Keratinocyte (primary cell): ENCODE data around the gene CA5A. TPM values are rescaled to one million over a fixed set of nuclear protein-coding genes. Genes with fewer than 3 reads are reported as not detected.
A peak's percentile ranks its signal among the peaks of the same experiment; 100 is the strongest.

ENCODE experiments used
- DNase-seq: peaks from one replicate; pipeline ENCODE4 v3.0.0-alpha.2; 2011; ENCODE audit warnings: low read depth, missing footprints, low spot score
- FAIRE-seq: peaks from 2 replicates; lab custom pipeline; 2011; peaks lifted over from hg19 to GRCh38; lab: Jason Lieb, UNC
- H2AFZ ChIP-seq: 2 replicates; pipeline ENCODE4 v1.6.0; 2012; ENCODE audit warnings: low read length, control low read depth, inconsistent platforms; ENCODE audit not compliant: control insufficient read depth
- H3K27ac ChIP-seq: 2 replicates; pipeline ENCODE4 v1.5.1; 2011; ENCODE audit warnings: low read length; ENCODE audit not compliant: control insufficient read depth, insufficient read depth
- H3K27me3 ChIP-seq: 3 replicates; pipeline ENCODE4 v1.6.0; 2011; ENCODE audit warnings: low read length; ENCODE audit not compliant: control insufficient read depth, insufficient read depth; ENCODE audit errors: extremely low read depth
- H3K36me3 ChIP-seq, 2 experiments: 2 replicates in 1 of 2; 3 replicates in 1 of 2; pipeline ENCODE4 v1.5.1; 2011; ENCODE audit warnings: low read length in 2 of 2, mild to moderate bottlenecking in 1 of 2; ENCODE audit not compliant: control insufficient read depth in 2 of 2, insufficient read depth in 2 of 2; ENCODE audit errors: extremely low read depth in 1 of 2
- H3K4me1 ChIP-seq: 3 replicates; pipeline ENCODE4 v1.5.1; 2011; ENCODE audit warnings: low read length; ENCODE audit not compliant: control insufficient read depth, insufficient read depth; ENCODE audit errors: extremely low read depth
- H3K4me2 ChIP-seq: 3 replicates; pipeline ENCODE4 v1.6.0; 2011; ENCODE audit warnings: low read depth, low read length; ENCODE audit not compliant: control insufficient read depth, insufficient read depth; ENCODE audit errors: extremely low read depth
- H3K4me3 ChIP-seq, 3 experiments: fragments of 200-600 bp in 1 of 3; sonication (generic) in 1 of 3; 2 replicates in 2 of 3; 3 replicates in 1 of 3; pipeline ENCODE4 v1.5.1; 2011 to 2016; ENCODE audit warnings: low read length in 3 of 3, mild to moderate bottlenecking in 3 of 3, control low read depth in 2 of 3, inconsistent platforms in 1 of 3, low read depth in 1 of 3, mixed read lengths in 1 of 3, mixed run types in 1 of 3, moderate library complexity in 1 of 3; ENCODE audit not compliant: control insufficient read depth in 2 of 3, insufficient read depth in 2 of 3; ENCODE audit errors: extremely low read depth in 1 of 3
- H3K79me2 ChIP-seq: 2 replicates; pipeline ENCODE4 v1.6.0; 2012; ENCODE audit warnings: low read length; ENCODE audit not compliant: control insufficient read depth, insufficient read depth
- H3K9ac ChIP-seq: 3 replicates; pipeline ENCODE4 v1.6.0; 2011; ENCODE audit warnings: low read length; ENCODE audit not compliant: control insufficient read depth, insufficient read depth; ENCODE audit errors: extremely low read depth
- H3K9me1 ChIP-seq: 3 replicates; pipeline ENCODE4 v1.6.0; 2011; ENCODE audit warnings: low read length; ENCODE audit not compliant: control insufficient read depth, insufficient read depth; ENCODE audit errors: extremely low read depth
- H3K9me3 ChIP-seq: 2 replicates; pipeline ENCODE4 v1.5.1; 2012; ENCODE audit warnings: low read depth, low read length; ENCODE audit not compliant: control insufficient read depth
- H4K20me1 ChIP-seq: 3 replicates; pipeline ENCODE4 v1.6.0; 2011; ENCODE audit warnings: low read length; ENCODE audit not compliant: control insufficient read depth, insufficient read depth; ENCODE audit errors: extremely low read depth
- CTCF ChIP-seq, 3 experiments: IDR thresholded peaks in 1 of 3; conservative IDR thresholded peaks in 1 of 3; optimal IDR thresholded peaks in 1 of 3; 2 replicates in 2 of 3; 3 replicates in 1 of 3; pipeline versions ENCODE3 to v1.5.1; 2011; ENCODE audit warnings: low read length in 3 of 3, mild to moderate bottlenecking in 3 of 3, moderate library complexity in 2 of 3, control low read depth in 1 of 3, inconsistent platforms in 1 of 3; ENCODE audit not compliant: insufficient read depth in 2 of 3; ENCODE audit errors: extremely low read depth in 1 of 3
- EZH2 ChIP-seq: IDR thresholded peaks from one replicate; pipeline ENCODE4 v1.6.1; 2012; ENCODE audit warnings: inconsistent platforms, mild to moderate bottlenecking, low read length, moderate library complexity
- dilution Hi-C: fragments of 300-500 bp; cut with MboI; formaldehyde crosslinking; loops from one replicate; pipeline ENCODE4 v1.7.0; 2020; ENCODE audit warnings: low sequenced_read_pairs; ENCODE audit not compliant: extremely low pct_ligation_motif_present
- polyA plus RNA-seq, 5 experiments: library from polyadenylated mRNA; depleted of rRNA in 3 of 5; stranded (reverse) in 3 of 5; stranded (forward) in 1 of 5; unstranded in 1 of 5; fragments of >200 nt; gene quantifications; 1 replicate in 1 of 5; 2 replicates in 3 of 5; 3 replicates in 1 of 5; pipeline versions ENCODE4 v1.2.1 to v1.2.3, GENCODE V29; 2011 to 2012; ENCODE audit warnings: missing spikeins in 2 of 5, low read depth in 1 of 5, low replicate concordance in 1 of 5

CA5A gene
- polyA plus RNA-seq, 1 donor (not counting 4 experiments of a cell fraction or from before 2014, with no cell fraction given): not detected

GRCh38 chr16:87930456-87930855, 5.9 kb downstream of the CA5A start:
- Histone ChIP-seq H2AFZ (no peak overlapping the region), H3K9me1 (no peaks in the 10 kb centered on the region), H3K36me3 (no peaks in the 10 kb centered on the region), H4K20me1 (no peaks in the 10 kb centered on the region), H3K9me3 (no peaks in the 10 kb centered on the region), H3K4me2 (no peak overlapping the region), H3K4me3 (no peak overlapping the region), H3K9ac (no peak overlapping the region), H3K27me3 (peaks cover 16% of the 10 kb centered on the region), H3K4me1 (peaks cover 1% of the 10 kb centered on the region), H3K27ac (no peak overlapping the region), H3K79me2 (no peaks in the 10 kb centered on the region)
- FAIRE-seq (no peak), DNase-seq (no peak)
- dilution Hi-C loops: no loop called here
- TF ChIP-seq EZH2 (no peak), CTCF (optimal IDR thresholded peaks at IDR 0.05 in 1 of 3, IDR thresholded peaks at IDR 0.05 in 1 of 3, conservative IDR thresholded peaks at IDR 0.05 in 1 of 3; ENCODE audit: extremely low read depth in 1 of 3, insufficient read depth in 2 of 3, low read length in 3 of 3) (peak in 2 of 3 experiments; percentile 31 to 33)

GRCh38 chr16:87929986-87930385, 6.3 kb downstream of the CA5A start:
- Histone ChIP-seq H3K27ac (no peak overlapping the region), H3K4me1 (peaks cover 6% of the 10 kb centered on the region), H3K36me3 (no peaks in the 10 kb centered on the region), H2AFZ (no peak overlapping the region), H3K9me3 (no peaks in the 10 kb centered on the region), H3K4me3 (no peak overlapping the region), H3K9me1 (no peaks in the 10 kb centered on the region), H3K4me2 (no peak overlapping the region), H3K27me3 (peaks cover 20% of the 10 kb centered on the region), H3K79me2 (no peaks in the 10 kb centered on the region), H3K9ac (no peak overlapping the region), H4K20me1 (no peaks in the 10 kb centered on the region)
- TF ChIP-seq CTCF (optimal IDR thresholded peaks at IDR 0.05 in 1 of 3, IDR thresholded peaks at IDR 0.05 in 1 of 3, conservative IDR thresholded peaks at IDR 0.05 in 1 of 3; ENCODE audit: extremely low read depth in 1 of 3, insufficient read depth in 2 of 3, low read length in 3 of 3) (no peak), EZH2 (no peak)
- FAIRE-seq (no peak), DNase-seq (no peak)
- dilution Hi-C loops: no loop called here
